Cardiac muscle cell (in vitro differentiated cells and primary cell): ENCODE measurements around the gene SMIM8. TPM values are rescaled to one million over a fixed set of nuclear protein-coding genes. Genes with fewer than 3 reads are reported as not detected.

Source experiments
- DNase-seq, 2 donors: peaks; one replicate each; pipeline versions ENCODE4 v3.0.0 to v3.0.0-alpha.2; 2010 to 2017; ENCODE audit warnings: low read depth in 1 of 2, low spot score in 1 of 2
- H3K27ac ChIP-seq: fragments of 200-600 bp; sonication (generic); 2 replicates; pipeline ENCODE4 v1.5.1; 2016
- H3K27me3 ChIP-seq: fragments of 200-600 bp; sonication (generic); 2 replicates; pipeline ENCODE4 v1.6.0; 2016; ENCODE audit warnings: control low read depth
- H3K36me3 ChIP-seq: fragments of 200-600 bp; sonication (generic); 2 replicates; pipeline ENCODE4 v1.5.1; 2016; ENCODE audit warnings: control low read depth
- H3K4me1 ChIP-seq: fragments of 200-600 bp; sonication (generic); 2 replicates; pipeline ENCODE4 v1.8.1; 2017; ENCODE audit warnings: low read depth, mild to moderate bottlenecking, mixed run types
- H3K4me3 ChIP-seq: fragments of 200-600 bp; sonication (generic); 2 replicates; pipeline ENCODE4 v1.5.1; 2016; ENCODE audit warnings: mild to moderate bottlenecking
- H3K9me3 ChIP-seq: fragments of 200-600 bp; sonication (generic); 2 replicates; pipeline ENCODE4 v1.5.1; 2017; ENCODE audit warnings: low read depth, mild to moderate bottlenecking, control low read depth
- polyA plus RNA-seq: library from polyadenylated mRNA; unstranded; fragments of >200 nt; fragmentation: Nextera tagmentation; extraction: Ambion mirVana; gene quantifications from 2 replicates; pipeline ENCODE4 v1.2.1, GENCODE V29; 2016
- total RNA-seq: library from RNA; depleted of rRNA; stranded (reverse); fragments of >200 nt; gene quantifications from 2 replicates; pipeline ENCODE4 v1.2.3, GENCODE V29; 2016
- TF ChIP-seq, protein P1 (sequence below): IDR thresholded peaks from 2 replicates; pipeline ENCODE4 v1.5.1; 2012; ENCODE audit warnings: low read depth, mild to moderate bottlenecking, low read length

The SMIM8 gene
- total and polyA plus RNA-seq, 2 experiments from 2014 or later = 15.7 to 16.0 TPM

DNA sequence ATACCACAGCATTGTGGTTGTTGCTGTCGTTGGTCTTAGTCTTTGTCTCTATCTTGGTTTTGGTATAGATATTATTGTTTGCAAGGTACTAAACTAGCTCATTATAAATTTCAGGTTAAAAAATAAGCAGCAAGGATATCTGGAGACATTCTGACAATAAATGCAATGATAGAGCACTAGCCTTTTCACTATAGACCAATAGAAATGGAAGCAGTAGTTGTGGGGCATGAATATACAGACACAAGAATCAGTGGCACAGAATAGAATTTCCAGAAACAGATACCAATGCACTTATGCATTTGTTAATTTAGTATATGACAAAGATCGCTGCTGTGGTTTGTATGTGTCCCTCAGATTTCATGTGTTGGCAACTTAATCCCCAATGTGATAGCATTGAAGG lies 54.3 kb downstream of the SMIM8 start:
- H3K9me3 ChIP-seq = no peaks in the 10 kb centered on the region
- TF ChIP-seq, protein P1, sequence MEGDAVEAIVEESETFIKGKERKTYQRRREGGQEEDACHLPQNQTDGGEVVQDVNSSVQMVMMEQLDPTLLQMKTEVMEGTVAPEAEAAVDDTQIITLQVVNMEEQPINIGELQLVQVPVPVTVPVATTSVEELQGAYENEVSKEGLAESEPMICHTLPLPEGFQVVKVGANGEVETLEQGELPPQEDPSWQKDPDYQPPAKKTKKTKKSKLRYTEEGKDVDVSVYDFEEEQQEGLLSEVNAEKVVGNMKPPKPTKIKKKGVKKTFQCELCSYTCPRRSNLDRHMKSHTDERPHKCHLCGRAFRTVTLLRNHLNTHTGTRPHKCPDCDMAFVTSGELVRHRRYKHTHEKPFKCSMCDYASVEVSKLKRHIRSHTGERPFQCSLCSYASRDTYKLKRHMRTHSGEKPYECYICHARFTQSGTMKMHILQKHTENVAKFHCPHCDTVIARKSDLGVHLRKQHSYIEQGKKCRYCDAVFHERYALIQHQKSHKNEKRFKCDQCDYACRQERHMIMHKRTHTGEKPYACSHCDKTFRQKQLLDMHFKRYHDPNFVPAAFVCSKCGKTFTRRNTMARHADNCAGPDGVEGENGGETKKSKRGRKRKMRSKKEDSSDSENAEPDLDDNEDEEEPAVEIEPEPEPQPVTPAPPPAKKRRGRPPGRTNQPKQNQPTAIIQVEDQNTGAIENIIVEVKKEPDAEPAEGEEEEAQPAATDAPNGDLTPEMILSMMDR = no peak
- no peak overlapping the region for H3K4me3 ChIP-seq
- no peak overlapping the region for H3K27ac ChIP-seq
- no peaks in the 10 kb centered on the region for H3K4me1 ChIP-seq
- H3K27me3 ChIP-seq = no peaks in the 10 kb centered on the region
- no peak for DNase-seq
- no peaks in the 10 kb centered on the region for H3K36me3 ChIP-seq

DNA sequence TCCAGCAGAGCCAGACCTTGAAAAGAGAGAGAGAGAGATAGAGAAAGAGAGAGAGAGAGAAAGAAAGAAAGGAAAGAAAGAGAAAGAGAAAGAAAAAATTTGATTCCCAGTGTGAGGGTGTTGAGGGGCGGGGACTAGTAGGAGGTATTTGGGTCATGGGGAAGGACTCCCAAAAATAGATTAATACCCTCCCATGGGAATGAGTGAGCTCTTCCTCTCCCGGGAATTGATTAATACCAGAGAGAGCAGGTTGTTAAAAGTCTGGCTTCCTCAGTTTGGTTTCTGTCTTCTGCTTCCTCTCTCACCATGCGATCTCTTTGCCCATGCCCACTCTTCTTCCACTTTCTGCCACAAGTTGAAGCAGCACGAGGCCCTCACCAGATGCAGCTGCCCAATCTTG lies 56.6 kb downstream of the SMIM8 start:
- no peak overlapping the region for H3K4me3 ChIP-seq
- H3K4me1 ChIP-seq = no peaks in the 10 kb centered on the region
- no peak for DNase-seq
- H3K27ac ChIP-seq = no peak overlapping the region
- no peaks in the 10 kb centered on the region for H3K36me3 ChIP-seq
- H3K27me3 ChIP-seq = no peaks in the 10 kb centered on the region
- H3K9me3 ChIP-seq = no peaks in the 10 kb centered on the region
- TF ChIP-seq, protein P1 = no peak

DNA sequence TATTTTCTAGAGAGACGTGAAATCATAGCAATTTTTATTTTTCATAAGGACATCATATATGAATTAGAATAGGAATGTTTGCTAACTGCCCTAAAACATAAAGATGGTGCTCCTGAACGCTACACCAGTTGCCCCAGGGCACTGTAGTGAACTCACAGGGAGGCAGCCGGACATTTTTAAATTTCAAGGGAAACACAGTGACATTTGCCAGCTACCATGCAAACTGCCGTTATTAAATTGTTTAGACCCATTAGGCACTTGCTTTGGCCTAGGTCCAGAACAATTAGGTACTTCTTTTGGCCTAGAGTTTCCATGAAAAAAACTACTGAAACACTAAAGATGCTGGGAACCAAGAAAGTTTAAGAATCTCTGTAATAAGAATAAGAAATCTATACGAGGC lies 60.5 kb downstream of the SMIM8 start:
- Histone ChIP-seq H3K9me3 (no peaks in the 10 kb centered on the region), H3K4me3 (no peak overlapping the region), H3K27ac (no peak overlapping the region), H3K4me1 (no peaks in the 10 kb centered on the region), H3K36me3 (no peaks in the 10 kb centered on the region), H3K27me3 (no peaks in the 10 kb centered on the region)
- no peak for DNase-seq
- TF ChIP-seq, protein P1 = no peak

DNA sequence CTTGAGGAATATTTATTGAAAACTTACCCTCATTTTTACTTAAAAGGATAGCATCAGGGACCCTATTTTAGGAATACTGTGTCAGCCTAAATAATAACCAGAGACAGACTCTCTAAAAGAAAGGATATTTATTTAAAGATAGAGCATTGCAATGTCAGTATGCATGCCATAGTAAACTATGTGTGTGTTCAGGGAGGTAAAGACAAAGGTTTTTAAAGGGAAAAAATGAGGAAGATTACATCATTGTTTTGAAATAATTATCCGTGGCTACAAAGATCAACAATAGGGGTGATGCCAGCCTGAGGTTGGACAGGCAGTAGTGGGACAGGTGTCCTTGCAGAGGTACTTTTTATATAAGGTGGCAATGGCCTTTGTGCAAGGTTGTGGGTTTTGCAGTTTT lies 61.6 kb downstream of the SMIM8 start:
- Histone ChIP-seq H3K4me1 (no peaks in the 10 kb centered on the region), H3K27ac (no peak overlapping the region), H3K4me3 (no peak overlapping the region), H3K27me3 (no peaks in the 10 kb centered on the region), H3K36me3 (no peaks in the 10 kb centered on the region), H3K9me3 (no peaks in the 10 kb centered on the region)
- DNase-seq = no peak
- TF ChIP-seq, protein P1 = no peak

DNA sequence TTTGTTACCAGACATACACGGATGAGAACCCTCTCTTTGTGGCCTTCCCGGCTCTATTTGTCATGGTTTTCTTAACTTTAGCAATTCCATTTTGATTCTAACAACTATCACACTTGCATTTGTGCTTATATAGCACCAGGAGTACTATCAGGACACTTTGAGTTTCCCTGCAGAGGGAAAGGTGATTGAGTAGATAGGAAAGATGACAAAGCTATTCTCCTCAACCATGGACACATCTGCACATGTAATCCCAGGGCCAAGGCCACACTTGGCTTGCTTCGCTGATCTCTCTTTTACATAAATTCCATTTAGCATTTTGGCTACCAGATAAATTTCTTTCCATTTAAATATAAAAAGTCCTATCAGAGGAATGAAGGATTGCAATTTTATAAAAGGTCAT lies 62.1 kb downstream of the SMIM8 start:
- no peak for DNase-seq
- TF ChIP-seq, protein P1 = no peak
- Histone ChIP-seq H3K4me1 (no peaks in the 10 kb centered on the region), H3K36me3 (no peaks in the 10 kb centered on the region), H3K27me3 (no peaks in the 10 kb centered on the region), H3K9me3 (no peaks in the 10 kb centered on the region), H3K27ac (no peak overlapping the region), H3K4me3 (no peak overlapping the region)

DNA sequence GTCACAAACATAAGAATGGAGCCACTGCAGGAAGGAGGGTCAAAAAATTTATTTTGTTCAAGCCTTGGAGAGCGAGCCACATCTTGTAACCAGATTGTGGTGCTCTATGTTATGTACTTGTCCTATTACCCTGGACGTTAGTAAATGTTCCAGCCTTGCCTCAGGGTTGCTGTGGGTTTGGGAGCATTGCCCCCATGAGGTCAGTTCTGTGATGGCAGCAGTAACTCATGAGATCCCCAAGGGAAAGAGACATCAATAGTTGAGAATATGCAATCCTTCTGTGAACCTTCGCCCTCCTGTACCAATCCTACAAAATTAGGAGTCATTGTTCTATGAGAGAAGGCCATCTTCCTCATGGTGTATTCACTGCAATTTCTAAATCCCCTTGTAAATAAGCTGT lies 68.9 kb downstream of the SMIM8 start:
- Histone ChIP-seq H3K27ac (no peak overlapping the region), H3K36me3 (no peaks in the 10 kb centered on the region), H3K27me3 (no peaks in the 10 kb centered on the region), H3K4me1 (no peaks in the 10 kb centered on the region), H3K9me3 (no peaks in the 10 kb centered on the region), H3K4me3 (no peak overlapping the region)
- TF ChIP-seq, protein P1 = peak; percentile 55
- DNase-seq = peak; percentile 52 to 66
